ENCODE measurements around the gene JPH3. TPM values are rescaled to one million over a fixed set of nuclear protein-coding genes. Genes with fewer than 3 reads are reported as not detected.

Gene JPH3
- total RNA-seq, 1 donor from 2014 or later: 0.29 TPM

GRCh38 chr16:87701505-87701921 lies 99.2 kb downstream of the JPH3 start:
- DNase-seq (no peak), ATAC-seq (no peak)
- TF ChIP-seq CTCF (IDR thresholded peaks at IDR 0.05): no peak
- no peak overlapping the region for H3K27ac ChIP-seq
- H3K4me3 ChIP-seq: no peak overlapping the region
- H3K4me1 ChIP-seq: no peaks in the 10 kb centered on the region
- no peaks in the 10 kb centered on the region for H3K27me3 ChIP-seq
- no peaks in the 10 kb centered on the region for H3K9me3 ChIP-seq
- peaks cover 17% of the 10 kb centered on the region for H3K36me3 ChIP-seq
- intact Hi-C loops (cut with DNase I): no loop called here

GRCh38 chr16:87702325-87702811 lies 100.1 kb downstream of the JPH3 start:
- DNase-seq: no peak
- TF ChIP-seq CTCF (IDR thresholded peaks at IDR 0.05): no peak
- no peak for ATAC-seq
- H3K4me3 ChIP-seq: no peak overlapping the region
- H3K9me3 ChIP-seq: no peaks in the 10 kb centered on the region
- no peak overlapping the region for H3K27ac ChIP-seq
- H3K36me3 ChIP-seq: peaks cover 18% of the 10 kb centered on the region
- intact Hi-C loops (cut with DNase I): no loop called here
- no peaks in the 10 kb centered on the region for H3K27me3 ChIP-seq
- no peaks in the 10 kb centered on the region for H3K4me1 ChIP-seq

- no peak for DNase-seq
- H3K4me3 ChIP-seq: no peak overlapping the region
Observed at GRCh38 chr16:87703071-87703470, 100.8 kb downstream of the JPH3 start.

GRCh38 chr16:87703835-87704375 lies 101.6 kb downstream of the JPH3 start:
- no peak for TF ChIP-seq CTCF (IDR thresholded peaks at IDR 0.05)
- DNase-seq (no peak), ATAC-seq (no peak)
- no peaks in the 10 kb centered on the region for H3K27me3 ChIP-seq
- intact Hi-C loops (cut with DNase I): no loop called here
- no peaks in the 10 kb centered on the region for H3K4me1 ChIP-seq
- peaks cover 26% of the 10 kb centered on the region for H3K36me3 ChIP-seq
- H3K27ac ChIP-seq: no peak overlapping the region
- no peak overlapping the region for H3K4me3 ChIP-seq
- H3K9me3 ChIP-seq: no peaks in the 10 kb centered on the region

More at GRCh38 chr16:87703071-87703470, 100.8 kb downstream of the JPH3 start:
- H3K9me3 ChIP-seq: no peaks in the 10 kb centered on the region
- H3K27me3 ChIP-seq: no peaks in the 10 kb centered on the region
- H3K4me1 ChIP-seq: no peaks in the 10 kb centered on the region
- no peak for ATAC-seq
- TF ChIP-seq CTCF (IDR thresholded peaks at IDR 0.05): no peak
- intact Hi-C loops (cut with DNase I): no loop called here
- peaks cover 23% of the 10 kb centered on the region for H3K36me3 ChIP-seq
- H3K27ac ChIP-seq: no peak overlapping the region

- ATAC-seq: no peak
- no peak overlapping the region for H3K4me3 ChIP-seq
- H3K27ac ChIP-seq: no peak overlapping the region
- H3K27me3 ChIP-seq: no peaks in the 10 kb centered on the region
- TF ChIP-seq CTCF (IDR thresholded peaks at IDR 0.05): no peak
- H3K36me3 ChIP-seq: peaks cover 34% of the 10 kb centered on the region
- H3K4me1 ChIP-seq: no peaks in the 10 kb centered on the region
- no peaks in the 10 kb centered on the region for H3K9me3 ChIP-seq
- intact Hi-C loops (cut with DNase I): no loop called here
- no peak for DNase-seq
Observed at GRCh38 chr16:87704754-87705353, 102.5 kb downstream of the JPH3 start.
